HepG2 (cell line): ENCODE results near the gene CAMTA2. TPM values are rescaled to one million over a fixed set of nuclear protein-coding genes. Genes with fewer than 3 reads are reported as not detected.
A peak's percentile ranks its signal among the peaks of the same experiment; 100 is the strongest.

ENCODE experiments used
- ATAC-seq: fragments of 200-7000 bp; cut with Tn5 transposase; 3 replicates; pipeline ENCODE4 v1.9.1; 2020; ENCODE audit warnings: mild to moderate bottlenecking, moderate library complexity
- BruUV-seq: library from RNA; stranded (reverse); fragments of 400-500 nt; replicated peaks from 2 replicates; lab custom pipeline; 2021; lab: Mats Ljungman, UMichigan
- CTCF ChIA-PET: fragments of 300-600 bp; formaldehyde crosslinking; extraction: SDS; loops from one replicate; lab custom pipeline; 2021; ENCODE audit warnings: low total read pairs, inconsistent platforms, low intra/inter-chr PET ratio; lab: Yijun Ruan, JAX
- POLR2A ChIA-PET: fragments of 350-600 bp; sonication (Branson Sonifier 250); formaldehyde crosslinking; loops from one replicate; lab custom pipeline; 2020; ENCODE audit warnings: antibody characterized with exemption, inconsistent platforms; lab: Yijun Ruan, JAX
- DNase-seq: peaks from one replicate; pipeline ENCODE4 v3.0.0-alpha.2; 2015; ENCODE audit warnings: low spot score
- FAIRE-seq: peaks from 3 replicates; lab custom pipeline; 2011; peaks lifted over from hg19 to GRCh38; lab: Jason Lieb, UNC
- H2AFZ ChIP-seq: one replicate; pipeline ENCODE4 v1.6.1; 2011; ENCODE audit warnings: low read length, inconsistent platforms
- H3K27ac ChIP-seq: fragments of 300-600 bp; 3 replicates; pipeline ENCODE4 v1.8.0; 2011; ENCODE audit warnings: mixed run types, mild to moderate bottlenecking, mixed read lengths, low read length, inconsistent platforms; ENCODE audit not compliant: insufficient read depth; ENCODE audit errors: extremely low read length
- H3K27me3 ChIP-seq, 2 experiments: fragments of 200-600 bp in 1 of 2; 2 replicates in 1 of 2; 3 replicates in 1 of 2; pipeline versions ENCODE4 v1.6.0 to v1.8.0; 2011; ENCODE audit warnings: low read length in 2 of 2, mild to moderate bottlenecking in 2 of 2, moderate library complexity in 2 of 2, inconsistent platforms in 1 of 2; ENCODE audit not compliant: insufficient read depth in 2 of 2, control insufficient read depth in 1 of 2
- H3K36me3 ChIP-seq, 2 experiments: fragments of 200-600 bp in 1 of 2; replicated peaks in 1 of 2; 2 replicates in 1 of 2; 3 replicates in 1 of 2; pipeline versions ENCODE4 v1.5.1 to v1.8.0; 2011; ENCODE audit warnings: low read length in 2 of 2, inconsistent platforms in 1 of 2; ENCODE audit not compliant: insufficient read depth in 2 of 2, control insufficient read depth in 1 of 2
- H3K4me1 ChIP-seq: 2 replicates; pipeline ENCODE4 v1.5.1; 2012; ENCODE audit warnings: low read length, inconsistent platforms; ENCODE audit not compliant: insufficient read depth
- H3K4me2 ChIP-seq: 2 replicates; pipeline ENCODE4 v1.6.0; 2011; ENCODE audit warnings: low read depth, low read length, inconsistent platforms
- H3K4me3 ChIP-seq, 3 experiments: fragments of 200-600 bp in 1 of 3; sonication (generic), shearing (Covaris generic) in 1 of 3; replicated peaks in 1 of 3; 2 replicates each; pipeline ENCODE4 v1.5.1; 2011 to 2016; ENCODE audit warnings: low read length in 3 of 3, inconsistent platforms in 2 of 3, low read depth in 2 of 3, mild to moderate bottlenecking in 2 of 3, control low read depth in 1 of 3, mixed read lengths in 1 of 3; ENCODE audit not compliant: insufficient read depth in 1 of 3
- H3K79me2 ChIP-seq: one replicate; pipeline ENCODE4 v1.6.1; 2011; ENCODE audit warnings: low read length, inconsistent platforms; ENCODE audit not compliant: insufficient read depth
- H3K9ac ChIP-seq: 2 replicates; pipeline ENCODE4 v1.6.0; 2011; ENCODE audit warnings: mild to moderate bottlenecking, low read depth, low read length, inconsistent platforms; ENCODE audit not compliant: insufficient read depth
- H3K9me3 ChIP-seq: 2 replicates; pipeline ENCODE4 v1.5.1; 2012; ENCODE audit warnings: mild to moderate bottlenecking, low read length
- H4K20me1 ChIP-seq: 2 replicates; pipeline ENCODE4 v1.6.0; 2011; ENCODE audit warnings: inconsistent platforms, mild to moderate bottlenecking, low read length, moderate library complexity; ENCODE audit not compliant: insufficient read depth
- BORCS8-MEF2B ChIP-seq: sonication (generic); formaldehyde crosslinking; IDR thresholded peaks from 2 replicates; pipeline ENCODE4 v1.8.0; 2022; ENCODE audit warnings: mild to moderate bottlenecking, missing genetic modification reagents
- CEBPG ChIP-seq: IDR thresholded peaks from 2 replicates; pipeline ENCODE4 v1.6.1; 2016
- FOXC1 ChIP-seq: sonication (generic); formaldehyde crosslinking; IDR thresholded peaks from 2 replicates; pipeline ENCODE4 v1.8.0; 2022; ENCODE audit warnings: mild to moderate bottlenecking, missing genetic modification reagents, borderline replicate concordance
- KDM5B ChIP-seq: sonication (generic); formaldehyde crosslinking; IDR thresholded peaks from 2 replicates; pipeline ENCODE4 v1.4.0; 2020; ENCODE audit warnings: missing genetic modification reagents, mild to moderate bottlenecking, borderline replicate concordance
- MIER3 ChIP-seq: IDR thresholded peaks from 2 replicates; pipeline ENCODE4 v1.6.1; 2016; ENCODE audit warnings: missing compliant biosample characterization, borderline replicate concordance
- MTA1 ChIP-seq: sonication (generic); formaldehyde crosslinking; IDR thresholded peaks from 2 replicates; pipeline ENCODE4 v1.4.0; 2020; ENCODE audit warnings: missing genetic modification reagents, mild to moderate bottlenecking, borderline replicate concordance
- NFE2L1 ChIP-seq: sonication (generic); formaldehyde crosslinking; IDR thresholded peaks from 2 replicates; pipeline ENCODE4 v1.4.0; 2020; ENCODE audit warnings: missing genetic modification reagents, mild to moderate bottlenecking, borderline replicate concordance
- SOX5 ChIP-seq: IDR thresholded peaks from 2 replicates; pipeline ENCODE4 v1.6.1; 2016; ENCODE audit warnings: borderline replicate concordance
- TBL1XR1 ChIP-seq: fragments of 150-350 bp; IDR thresholded peaks from 2 replicates; pipeline ENCODE4 v1.6.1; 2014; ENCODE audit warnings: borderline replicate concordance, low read length; ENCODE audit not compliant: partially characterized antibody
- THAP8 ChIP-seq: sonication (generic); formaldehyde crosslinking; IDR thresholded peaks from 2 replicates; pipeline ENCODE4 v1.5.1; 2020; ENCODE audit warnings: missing genetic modification reagents, mild to moderate bottlenecking, borderline replicate concordance
- ZNF251 ChIP-seq: sonication (generic); formaldehyde crosslinking; IDR thresholded peaks from 2 replicates; pipeline ENCODE4 v1.9.0; 2021; ENCODE audit warnings: mild to moderate bottlenecking, missing genetic modification reagents
- ZNF670 ChIP-seq: sonication (generic); formaldehyde crosslinking; IDR thresholded peaks from 2 replicates; pipeline ENCODE4 v1.8.0; 2022; ENCODE audit warnings: mild to moderate bottlenecking, missing genetic modification reagents, borderline replicate concordance
- ZNF891 ChIP-seq: sonication (generic); formaldehyde crosslinking; IDR thresholded peaks from 2 replicates; pipeline ENCODE4 v1.5.0; 2020; ENCODE audit warnings: mild to moderate bottlenecking, missing genetic modification reagents
- WGBS: methylation state at CpG from one replicate; pipeline ENCODE4 v1.1.6; 2017; ENCODE audit warnings: low lambda C conversion rate; 5-methylcytosine and 5-hydroxymethylcytosine counted together
- in situ Hi-C: cut with HindIII; loops from 2 replicates; pipeline ENCODE4 v1.10.0; 2017; ENCODE audit warnings: low pct_unique_long_range_greater_than_20kb; ENCODE audit not compliant: extremely low pct_ligation_motif_present
- intact Hi-C: fragments of 100-400 bp; cut with micrococcal nuclease; formaldehyde crosslinking; loops from one replicate; pipeline ENCODE4 v1.10.0; 2022; ENCODE audit not compliant: unreplicated experiment
- polyA plus RNA-seq, 8 experiments: library from polyadenylated mRNA; depleted of rRNA in 3 of 8; stranded (reverse) in 7 of 8; unstranded in 1 of 8; fragments of >200 nt; fragmentation: Illumina TruSeq in 4 of 8; extraction: Trizol in 4 of 8; gene quantifications; 2 replicates each; pipeline versions ENCODE4 v1.2.1 to v1.2.3, GENCODE V29; 2011 to 2016; ENCODE audit warnings: low read depth in 4 of 8, missing spikeins in 1 of 8, mixed read lengths in 1 of 8; ENCODE audit not compliant: insufficient read depth in 1 of 8
- total RNA-seq, 5 experiments: library from RNA; depleted of rRNA; stranded (reverse); fragments of >200 nt; fragmentation: Illumina TruSeq; extraction: Trizol; gene quantifications; 2 replicates each; pipeline ENCODE4 v1.2.3, GENCODE V29; 2016; ENCODE audit warnings: low read depth in 1 of 5
- TF ChIP-seq, protein P1 (sequence below): IDR thresholded peaks from 2 replicates; pipeline ENCODE4 v1.6.1; 2016; ENCODE audit warnings: control low read depth
- TF ChIP-seq, protein P2 (sequence below): sonication (generic); formaldehyde crosslinking; IDR thresholded peaks from 2 replicates; pipeline ENCODE4 v1.5.0; 2020; ENCODE audit warnings: mild to moderate bottlenecking, missing genetic modification reagents, borderline replicate concordance
- TF ChIP-seq, protein P3 (sequence below): sonication (generic); formaldehyde crosslinking; IDR thresholded peaks from 2 replicates; pipeline ENCODE4 v1.5.1; 2020; ENCODE audit warnings: mild to moderate bottlenecking, missing genetic modification reagents

CAMTA2 gene
- total and polyA plus RNA-seq, 2 of the 13 experiments (the other 11 are each of a cell fraction or from before 2014, with no cell fraction given), result 4.1 to 7.1 TPM

- no peak overlapping the region for H2AFZ ChIP-seq
- no peaks in the 10 kb centered on the region for H3K9me3 ChIP-seq
- H3K36me3 ChIP-seq, result peaks cover 8 to 27% of the 10 kb centered on the region in 2 experiments
- DNase-seq (no peak), FAIRE-seq (no peak), ATAC-seq (peak; percentile 13; the same call in 2 of the 3 replicates)
- intact Hi-C loops, result no loop called here
- H3K9ac ChIP-seq, result peak overlapping the region; percentile 95
- ChIA-PET CTCF (no interaction called here), POLR2A (interaction anchor here (0.8 to 3.9 kb wide), 27 partner anchors 8 to 403 kb away, joined by 3 to 201 read pairs (median 6); partner anchors contain the start of genes ARRB2, CAMTA2, ENO3 and GLTPD2)
- peak overlapping the region; percentile 96 for H3K27ac ChIP-seq
- in situ Hi-C loops, result no loop called here
- 0 out of 2 replicates have a peak, but pooled peaks cover 2% of the 10 kb centered on the region for H4K20me1 ChIP-seq
- H3K4me3 ChIP-seq, result peak overlapping the region; percentile 73 to 97 (median 93)
- H3K27me3 ChIP-seq, result no peaks in the 10 kb centered on the region; a peak in 1 of 5 replicates
- peaks cover 40% of the 10 kb centered on the region for H3K79me2 ChIP-seq
- no TSS peak for BruUV-seq
- H3K4me1 ChIP-seq, result peaks cover 28% of the 10 kb centered on the region
- WGBS, result 0% methylated on average over 4 of the region's 16 CpGs
- peak overlapping the region; percentile 98 for H3K4me2 ChIP-seq
- TF ChIP-seq KDM5B (CRISPR knock-in tag) (no peak), THAP8 (no peak), NFE2L1 (CRISPR knock-in tag) (no peak), TBL1XR1 (no peak), MIER3 (no peak), MTA1 (CRISPR knock-in tag) (no peak), FOXC1 (CRISPR knock-in tag) (no peak), BORCS8-MEF2B (CRISPR knock-in tag) (no peak), ZNF891 (CRISPR knock-in tag) (no peak), ZNF670 (0 out of 2 replicates have a peak, but pooled peaks have one; percentile 43), CEBPG (CRISPR knock-in tag) (0 out of 2 replicates have a peak, but pooled peaks have one; percentile 9), SOX5 (CRISPR knock-in tag) (no peak), ZNF251 (CRISPR knock-in tag) (no peak)
- TF ChIP-seq, protein P1, sequence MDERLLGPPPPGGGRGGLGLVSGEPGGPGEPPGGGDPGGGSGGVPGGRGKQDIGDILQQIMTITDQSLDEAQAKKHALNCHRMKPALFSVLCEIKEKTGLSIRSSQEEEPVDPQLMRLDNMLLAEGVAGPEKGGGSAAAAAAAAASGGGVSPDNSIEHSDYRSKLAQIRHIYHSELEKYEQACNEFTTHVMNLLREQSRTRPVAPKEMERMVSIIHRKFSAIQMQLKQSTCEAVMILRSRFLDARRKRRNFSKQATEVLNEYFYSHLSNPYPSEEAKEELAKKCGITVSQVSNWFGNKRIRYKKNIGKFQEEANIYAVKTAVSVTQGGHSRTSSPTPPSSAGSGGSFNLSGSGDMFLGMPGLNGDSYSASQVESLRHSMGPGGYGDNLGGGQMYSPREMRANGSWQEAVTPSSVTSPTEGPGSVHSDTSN (CRISPR knock-in tag), result no peak
- TF ChIP-seq, protein P2, sequence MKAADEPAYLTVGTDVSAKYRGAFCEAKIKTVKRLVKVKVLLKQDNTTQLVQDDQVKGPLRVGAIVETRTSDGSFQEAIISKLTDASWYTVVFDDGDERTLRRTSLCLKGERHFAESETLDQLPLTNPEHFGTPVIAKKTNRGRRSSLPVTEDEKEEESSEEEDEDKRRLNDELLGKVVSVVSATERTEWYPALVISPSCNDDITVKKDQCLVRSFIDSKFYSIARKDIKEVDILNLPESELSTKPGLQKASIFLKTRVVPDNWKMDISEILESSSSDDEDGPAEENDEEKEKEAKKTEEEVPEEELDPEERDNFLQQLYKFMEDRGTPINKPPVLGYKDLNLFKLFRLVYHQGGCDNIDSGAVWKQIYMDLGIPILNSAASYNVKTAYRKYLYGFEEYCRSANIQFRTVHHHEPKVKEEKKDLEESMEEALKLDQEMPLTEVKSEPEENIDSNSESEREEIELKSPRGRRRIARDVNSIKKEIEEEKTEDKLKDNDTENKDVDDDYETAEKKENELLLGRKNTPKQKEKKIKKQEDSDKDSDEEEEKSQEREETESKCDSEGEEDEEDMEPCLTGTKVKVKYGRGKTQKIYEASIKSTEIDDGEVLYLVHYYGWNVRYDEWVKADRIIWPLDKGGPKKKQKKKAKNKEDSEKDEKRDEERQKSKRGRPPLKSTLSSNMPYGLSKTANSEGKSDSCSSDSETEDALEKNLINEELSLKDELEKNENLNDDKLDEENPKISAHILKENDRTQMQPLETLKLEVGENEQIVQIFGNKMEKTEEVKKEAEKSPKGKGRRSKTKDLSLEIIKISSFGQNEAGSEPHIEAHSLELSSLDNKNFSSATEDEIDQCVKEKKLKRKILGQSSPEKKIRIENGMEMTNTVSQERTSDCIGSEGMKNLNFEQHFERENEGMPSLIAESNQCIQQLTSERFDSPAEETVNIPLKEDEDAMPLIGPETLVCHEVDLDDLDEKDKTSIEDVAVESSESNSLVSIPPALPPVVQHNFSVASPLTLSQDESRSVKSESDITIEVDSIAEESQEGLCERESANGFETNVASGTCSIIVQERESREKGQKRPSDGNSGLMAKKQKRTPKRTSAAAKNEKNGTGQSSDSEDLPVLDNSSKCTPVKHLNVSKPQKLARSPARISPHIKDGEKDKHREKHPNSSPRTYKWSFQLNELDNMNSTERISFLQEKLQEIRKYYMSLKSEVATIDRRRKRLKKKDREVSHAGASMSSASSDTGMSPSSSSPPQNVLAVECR (CRISPR knock-in tag), result no peak
- TF ChIP-seq, protein P3, sequence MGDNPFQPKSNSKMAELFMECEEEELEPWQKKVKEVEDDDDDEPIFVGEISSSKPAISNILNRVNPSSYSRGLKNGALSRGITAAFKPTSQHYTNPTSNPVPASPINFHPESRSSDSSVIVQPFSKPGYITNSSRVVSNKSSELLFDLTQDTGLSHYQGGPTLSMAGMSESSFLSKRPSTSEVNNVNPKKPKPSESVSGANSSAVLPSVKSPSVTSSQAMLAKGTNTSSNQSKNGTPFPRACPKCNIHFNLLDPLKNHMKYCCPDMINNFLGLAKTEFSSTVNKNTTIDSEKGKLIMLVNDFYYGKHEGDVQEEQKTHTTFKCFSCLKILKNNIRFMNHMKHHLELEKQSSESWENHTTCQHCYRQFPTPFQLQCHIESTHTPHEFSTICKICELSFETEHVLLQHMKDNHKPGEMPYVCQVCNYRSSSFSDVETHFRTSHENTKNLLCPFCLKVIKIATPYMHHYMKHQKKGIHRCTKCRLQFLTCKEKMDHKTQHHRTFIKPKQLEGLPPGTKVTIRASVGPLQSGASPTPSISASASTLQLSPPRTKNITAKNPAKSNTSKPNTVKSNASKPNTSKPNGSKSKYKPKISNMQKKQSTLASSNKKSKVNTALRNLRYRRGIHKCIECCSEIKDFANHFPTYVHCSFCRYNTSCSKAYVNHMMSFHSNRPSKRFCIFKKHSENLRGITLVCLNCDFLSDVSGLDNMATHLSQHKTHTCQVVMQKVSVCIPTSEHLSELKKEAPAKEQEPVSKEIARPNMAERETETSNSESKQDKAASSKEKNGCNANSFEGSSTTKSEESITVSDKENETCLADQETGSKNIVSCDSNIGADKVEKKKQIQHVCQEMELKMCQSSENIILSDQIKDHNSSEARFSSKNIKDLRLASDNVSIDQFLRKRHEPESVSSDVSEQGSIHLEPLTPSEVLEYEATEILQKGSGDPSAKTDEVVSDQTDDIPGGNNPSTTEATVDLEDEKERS, result no peak
Measured at GRCh38 chr17:4939546-4939795, 48.0 kb downstream of the CAMTA2 start.
